ENCODE results near the gene CHCHD3.

DNA sequence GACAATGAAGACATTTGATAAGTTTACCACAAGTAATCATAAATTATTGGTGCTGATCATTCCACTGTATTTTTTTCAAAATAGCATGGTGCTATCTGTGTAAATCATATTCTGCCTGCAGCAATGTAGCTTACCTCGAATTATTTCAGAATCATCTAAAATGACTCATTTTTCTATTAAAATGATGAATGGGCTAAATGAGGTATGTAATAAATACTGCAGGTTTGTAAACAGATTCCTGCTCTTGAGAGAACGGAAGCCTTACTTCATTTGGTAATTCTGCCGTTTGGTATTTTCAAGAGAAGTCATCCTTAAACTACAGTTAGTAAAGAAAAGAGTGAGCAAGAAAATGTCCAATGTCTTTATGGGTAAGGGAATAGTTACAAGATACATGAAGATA is 115.9 kb downstream of the CHCHD3 start:
- TF ChIP-seq, protein P1, sequence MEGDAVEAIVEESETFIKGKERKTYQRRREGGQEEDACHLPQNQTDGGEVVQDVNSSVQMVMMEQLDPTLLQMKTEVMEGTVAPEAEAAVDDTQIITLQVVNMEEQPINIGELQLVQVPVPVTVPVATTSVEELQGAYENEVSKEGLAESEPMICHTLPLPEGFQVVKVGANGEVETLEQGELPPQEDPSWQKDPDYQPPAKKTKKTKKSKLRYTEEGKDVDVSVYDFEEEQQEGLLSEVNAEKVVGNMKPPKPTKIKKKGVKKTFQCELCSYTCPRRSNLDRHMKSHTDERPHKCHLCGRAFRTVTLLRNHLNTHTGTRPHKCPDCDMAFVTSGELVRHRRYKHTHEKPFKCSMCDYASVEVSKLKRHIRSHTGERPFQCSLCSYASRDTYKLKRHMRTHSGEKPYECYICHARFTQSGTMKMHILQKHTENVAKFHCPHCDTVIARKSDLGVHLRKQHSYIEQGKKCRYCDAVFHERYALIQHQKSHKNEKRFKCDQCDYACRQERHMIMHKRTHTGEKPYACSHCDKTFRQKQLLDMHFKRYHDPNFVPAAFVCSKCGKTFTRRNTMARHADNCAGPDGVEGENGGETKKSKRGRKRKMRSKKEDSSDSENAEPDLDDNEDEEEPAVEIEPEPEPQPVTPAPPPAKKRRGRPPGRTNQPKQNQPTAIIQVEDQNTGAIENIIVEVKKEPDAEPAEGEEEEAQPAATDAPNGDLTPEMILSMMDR (IDR thresholded peaks at IDR 0.05) = no peak
- TF ChIP-seq RNF2 (IDR thresholded peaks at IDR 0.05; ENCODE audit: borderline replicate concordance, low read depth) (no peak), HOXB5 (CRISPR knock-in tag; IDR thresholded peaks at IDR 0.05) (no peak), MYC (IDR thresholded peaks at IDR 0.05; ENCODE audit: borderline replicate concordance, low read length) (no peak), REST (IDR thresholded peaks at IDR 0.05) (no peak), EP300 (IDR thresholded peaks at IDR 0.05) (no peak)
